ENCODE data around the gene TRIM28. TPM values are rescaled to one million over a fixed set of nuclear protein-coding genes. Genes with fewer than 3 reads are reported as not detected.

TRIM28 gene
- total RNA-seq, 1 donor from 2014 or later = 228 TPM

DNA sequence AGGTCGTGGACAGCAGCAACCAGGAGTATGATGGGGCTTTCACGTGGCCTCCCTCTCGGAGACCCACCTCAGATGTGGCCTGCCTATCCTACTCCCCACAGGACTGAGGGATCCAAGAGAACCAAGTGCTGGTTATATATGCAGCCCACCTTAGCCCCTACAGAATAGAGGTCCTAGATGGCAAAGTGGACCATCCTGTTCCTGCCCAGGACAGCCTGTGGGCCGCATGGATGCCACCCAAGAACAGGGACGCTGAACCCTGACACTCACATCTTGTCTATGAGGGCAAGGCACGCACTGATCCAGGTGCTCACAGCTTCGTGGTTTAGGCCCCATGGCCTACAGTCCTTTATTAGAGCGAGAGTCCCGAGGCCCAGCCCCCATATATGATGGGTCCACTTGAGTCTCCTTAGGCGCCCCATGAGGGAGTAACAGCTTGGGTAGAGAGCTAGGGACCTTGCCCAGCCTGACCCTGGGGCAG is 30.6 kb upstream of the TRIM28 start:
- TF ChIP-seq, protein P1, sequence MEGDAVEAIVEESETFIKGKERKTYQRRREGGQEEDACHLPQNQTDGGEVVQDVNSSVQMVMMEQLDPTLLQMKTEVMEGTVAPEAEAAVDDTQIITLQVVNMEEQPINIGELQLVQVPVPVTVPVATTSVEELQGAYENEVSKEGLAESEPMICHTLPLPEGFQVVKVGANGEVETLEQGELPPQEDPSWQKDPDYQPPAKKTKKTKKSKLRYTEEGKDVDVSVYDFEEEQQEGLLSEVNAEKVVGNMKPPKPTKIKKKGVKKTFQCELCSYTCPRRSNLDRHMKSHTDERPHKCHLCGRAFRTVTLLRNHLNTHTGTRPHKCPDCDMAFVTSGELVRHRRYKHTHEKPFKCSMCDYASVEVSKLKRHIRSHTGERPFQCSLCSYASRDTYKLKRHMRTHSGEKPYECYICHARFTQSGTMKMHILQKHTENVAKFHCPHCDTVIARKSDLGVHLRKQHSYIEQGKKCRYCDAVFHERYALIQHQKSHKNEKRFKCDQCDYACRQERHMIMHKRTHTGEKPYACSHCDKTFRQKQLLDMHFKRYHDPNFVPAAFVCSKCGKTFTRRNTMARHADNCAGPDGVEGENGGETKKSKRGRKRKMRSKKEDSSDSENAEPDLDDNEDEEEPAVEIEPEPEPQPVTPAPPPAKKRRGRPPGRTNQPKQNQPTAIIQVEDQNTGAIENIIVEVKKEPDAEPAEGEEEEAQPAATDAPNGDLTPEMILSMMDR (IDR thresholded peaks at IDR 0.05) = no peak
- no peak for DNase-seq (ENCODE audit: low spot score)
- H3K4me3 Mint-ChIP-seq (ENCODE audit: unreplicated experiment) = no peak overlapping the region
- no peak overlapping the region for H3K27ac Mint-ChIP-seq (ENCODE audit: unreplicated experiment)
- H3K36me3 Mint-ChIP-seq (ENCODE audit: low read depth) = peaks cover 5% of the 10 kb centered on the region
- peaks cover 25% of the 10 kb centered on the region for H3K4me1 Mint-ChIP-seq (ENCODE audit: low read depth)
- no peaks in the 10 kb centered on the region for H3K9me3 Mint-ChIP-seq (ENCODE audit: low read depth)
- H3K27me3 Mint-ChIP-seq (ENCODE audit: low read depth) = no peaks in the 10 kb centered on the region

DNA sequence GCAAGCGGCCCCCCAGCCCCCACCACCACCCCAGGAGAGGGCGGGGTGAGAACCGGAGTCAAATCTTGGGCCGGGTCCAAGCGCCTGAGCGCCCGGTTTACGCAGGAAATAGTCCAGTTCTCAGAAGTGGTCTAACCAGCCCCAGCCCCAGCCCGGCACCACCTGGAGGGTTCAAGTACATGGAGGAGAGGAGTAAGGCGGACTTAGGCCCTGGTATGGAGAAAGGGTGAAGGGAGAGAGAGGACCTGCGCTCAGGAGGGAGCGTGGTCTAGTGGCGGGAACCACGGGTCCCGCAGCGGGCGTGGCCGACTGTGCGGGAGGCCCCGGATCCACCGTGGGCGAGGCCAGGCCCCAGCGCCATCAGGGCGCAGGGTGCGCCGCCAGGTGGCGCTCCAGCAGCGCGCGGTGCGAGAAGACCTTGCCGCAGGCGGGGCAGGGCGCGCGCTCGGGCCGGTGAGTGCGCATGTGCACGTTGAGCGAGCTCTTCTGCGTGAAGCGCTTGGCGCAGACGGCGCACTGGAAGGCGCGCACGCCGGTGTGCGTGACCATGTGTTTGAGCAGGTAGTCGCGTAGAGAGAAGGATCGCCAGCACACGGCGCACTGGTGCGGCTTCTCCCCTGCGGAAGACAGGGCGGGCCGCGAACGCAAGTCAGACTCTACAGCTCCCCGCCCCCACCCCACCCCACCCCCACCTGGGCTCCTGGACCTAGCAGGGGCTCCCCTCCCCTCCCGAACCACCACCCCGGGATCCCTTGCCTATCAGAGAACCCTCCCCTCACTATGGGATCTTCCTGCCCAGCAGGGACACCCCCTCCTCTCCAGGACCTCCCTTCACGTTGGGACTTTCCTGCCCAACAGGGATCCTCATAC is 29.9 kb upstream of the TRIM28 start:
- TF ChIP-seq, protein P1 (IDR thresholded peaks at IDR 0.05) = peak; percentile 81
- peak overlapping the region; percentile 52 for H3K4me3 Mint-ChIP-seq (ENCODE audit: unreplicated experiment)
- H3K9me3 Mint-ChIP-seq (ENCODE audit: low read depth) = no peaks in the 10 kb centered on the region
- H3K27me3 Mint-ChIP-seq (ENCODE audit: low read depth) = no peaks in the 10 kb centered on the region
- peak; percentile 92 for DNase-seq (ENCODE audit: low spot score)
- H3K4me1 Mint-ChIP-seq (ENCODE audit: low read depth) = peaks cover 31% of the 10 kb centered on the region
- H3K27ac Mint-ChIP-seq (ENCODE audit: unreplicated experiment) = no peak overlapping the region
- peaks cover 5% of the 10 kb centered on the region for H3K36me3 Mint-ChIP-seq (ENCODE audit: low read depth)

DNA sequence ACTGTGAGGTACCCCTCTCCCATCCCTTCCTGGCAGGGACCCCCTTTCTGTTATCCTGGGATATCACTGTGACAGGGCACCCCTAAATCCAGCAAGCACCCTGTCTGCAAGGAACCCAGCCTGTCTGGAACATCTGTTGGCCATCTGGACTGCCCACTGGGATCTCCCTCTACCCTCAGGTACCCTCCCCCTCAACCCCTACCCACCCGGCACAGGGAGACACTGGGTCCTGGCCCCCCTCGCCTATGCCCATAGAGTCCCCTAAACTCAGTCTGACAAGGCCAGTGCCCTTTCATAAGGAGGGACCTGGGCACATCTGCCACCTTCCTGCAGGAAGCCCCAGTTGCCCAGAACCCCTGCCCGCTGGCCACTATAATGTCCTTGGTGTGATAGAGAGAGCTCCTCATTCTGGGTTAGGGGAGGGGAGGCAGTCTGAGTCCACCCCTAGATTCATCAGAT is 29.3 kb upstream of the TRIM28 start:
- TF ChIP-seq, protein P1 (IDR thresholded peaks at IDR 0.05) = no peak
- no peak for DNase-seq (ENCODE audit: low spot score)
- Mint-ChIP-seq H3K36me3 (ENCODE audit: low read depth) (peaks cover 5% of the 10 kb centered on the region), H3K4me3 (ENCODE audit: unreplicated experiment) (peak overlapping the region; percentile 52), H3K27ac (ENCODE audit: unreplicated experiment) (no peak overlapping the region), H3K27me3 (ENCODE audit: low read depth) (no peaks in the 10 kb centered on the region), H3K4me1 (ENCODE audit: low read depth) (peaks cover 32% of the 10 kb centered on the region), H3K9me3 (ENCODE audit: low read depth) (no peaks in the 10 kb centered on the region)

DNA sequence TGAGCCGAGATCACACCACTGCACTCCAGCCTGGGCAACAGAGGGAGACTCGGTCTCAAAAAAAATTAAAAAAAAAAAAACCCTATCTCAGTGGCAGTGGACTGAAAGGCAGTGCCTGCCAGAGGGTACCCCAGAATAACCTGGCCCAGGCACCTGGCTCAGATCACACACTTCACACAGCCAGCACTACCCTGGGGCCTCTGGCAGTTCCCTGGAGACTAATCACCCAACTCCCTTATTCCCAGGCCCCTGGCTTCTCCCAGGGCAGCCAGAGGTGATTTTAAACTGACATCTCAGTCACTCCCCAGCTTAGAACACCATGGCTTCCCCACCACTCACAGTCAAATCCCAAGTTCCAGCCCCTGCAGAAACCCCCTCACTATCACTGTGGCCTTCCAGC is 28.6 kb upstream of the TRIM28 start:
- no peak for DNase-seq (ENCODE audit: low spot score)
- Mint-ChIP-seq H3K27ac (ENCODE audit: unreplicated experiment) (no peak overlapping the region), H3K9me3 (ENCODE audit: low read depth) (no peaks in the 10 kb centered on the region), H3K4me3 (ENCODE audit: unreplicated experiment) (no peak overlapping the region), H3K27me3 (ENCODE audit: low read depth) (no peaks in the 10 kb centered on the region), H3K4me1 (ENCODE audit: low read depth) (peaks cover 37% of the 10 kb centered on the region), H3K36me3 (ENCODE audit: low read depth) (peaks cover 5% of the 10 kb centered on the region)
- TF ChIP-seq, protein P1 (IDR thresholded peaks at IDR 0.05) = no peak

DNA sequence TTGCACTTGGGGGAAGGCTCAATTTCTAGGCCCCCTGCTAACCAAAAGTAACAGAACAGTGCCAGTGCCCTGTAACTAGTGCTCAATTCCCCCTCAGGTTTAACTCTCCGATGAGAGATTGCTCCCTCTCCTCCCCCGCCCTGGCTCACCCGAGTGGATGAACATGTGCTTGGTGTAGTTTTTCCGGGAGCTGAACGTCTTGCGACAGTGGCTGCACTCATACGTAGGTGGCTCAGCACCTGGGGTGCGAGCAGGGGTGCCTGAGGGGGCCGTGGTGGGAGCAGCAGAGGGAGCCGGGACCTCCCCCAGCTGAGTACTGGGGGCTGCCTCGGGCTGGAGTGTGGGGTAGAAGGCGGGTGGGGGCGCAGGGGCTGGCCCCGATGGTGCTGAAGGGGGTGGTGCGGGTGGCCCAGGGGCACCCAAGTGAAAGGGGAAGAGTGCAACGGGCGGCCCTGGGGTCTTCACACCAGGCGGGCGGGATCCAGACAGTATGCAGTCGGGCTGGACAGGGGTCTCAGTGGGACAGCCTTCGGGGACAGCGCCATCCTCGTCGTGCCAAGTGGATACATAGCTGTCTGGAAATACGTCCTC is 27.5 kb upstream of the TRIM28 start:
- TF ChIP-seq, protein P1 (IDR thresholded peaks at IDR 0.05) = no peak
- Mint-ChIP-seq H3K27ac (ENCODE audit: unreplicated experiment) (no peak overlapping the region), H3K9me3 (ENCODE audit: low read depth) (no peaks in the 10 kb centered on the region), H3K4me3 (ENCODE audit: unreplicated experiment) (no peak overlapping the region), H3K27me3 (ENCODE audit: low read depth) (no peaks in the 10 kb centered on the region), H3K4me1 (ENCODE audit: low read depth) (peaks cover 42% of the 10 kb centered on the region), H3K36me3 (ENCODE audit: low read depth) (peaks cover 5% of the 10 kb centered on the region)
- no peak for DNase-seq (ENCODE audit: low spot score)
